ENCODE data around the gene INSR. TPM values are rescaled to one million over a fixed set of nuclear protein-coding genes. Genes with fewer than 3 reads are reported as not detected.

INSR gene
- total RNA-seq, 1 experiment from 2014 or later = 35.9 TPM

DNA sequence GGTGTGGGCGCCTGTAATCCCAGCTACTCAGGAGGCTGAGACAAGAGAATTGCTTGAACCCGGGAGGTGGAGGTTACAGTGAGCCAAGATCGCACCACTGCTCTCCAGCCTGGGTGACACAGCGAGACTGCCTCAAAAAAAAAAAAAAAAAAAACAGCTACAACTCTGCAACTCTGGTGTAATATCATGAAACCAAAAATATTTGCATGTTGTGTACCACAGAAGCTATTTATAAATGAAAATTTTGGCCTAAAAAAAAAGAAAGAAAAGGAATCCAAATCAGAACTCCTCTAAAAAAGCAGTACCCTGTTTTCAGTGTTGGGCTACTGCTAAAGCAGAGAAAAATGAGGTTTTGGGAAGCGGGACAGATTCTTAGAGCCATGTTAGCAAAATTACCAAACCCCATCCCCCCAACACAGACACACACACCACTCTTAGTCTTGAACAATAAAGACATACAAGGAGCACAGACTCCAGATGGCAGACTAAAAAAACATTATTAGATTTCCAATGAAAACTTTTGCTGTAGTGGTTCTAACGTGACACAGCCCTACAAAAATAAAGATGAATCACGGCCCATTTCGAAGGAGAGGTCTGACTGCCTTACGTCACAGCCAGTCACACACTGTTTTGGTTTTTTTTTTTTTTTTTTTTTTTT lies 51.5 kb downstream of the INSR start (continued):
- TF ChIP-seq GABPB1 (CRISPR knock-in tag; IDR thresholded peaks at IDR 0.05) = no peak

DNA sequence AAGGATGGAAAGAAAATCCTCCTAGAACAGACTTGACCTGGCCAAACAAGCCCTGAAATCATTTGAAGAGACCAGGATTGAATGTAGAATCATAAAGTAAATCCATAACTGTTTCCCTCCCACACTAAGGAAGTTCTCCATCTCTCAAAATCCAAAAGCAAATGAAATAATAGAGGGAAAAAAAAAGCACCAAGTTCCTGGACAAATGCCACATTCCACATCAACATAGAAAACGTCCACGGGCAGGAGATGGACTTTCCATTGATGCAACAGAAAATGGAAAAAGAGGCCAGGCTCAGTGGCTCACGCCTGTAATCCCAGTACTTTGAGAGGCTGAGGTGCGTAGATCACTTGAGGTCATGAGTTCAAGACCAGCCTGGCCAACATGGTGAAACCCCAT lies 56.2 kb downstream of the INSR start:
- Mint-ChIP-seq H3K9me3 (peaks cover 19% of the 10 kb centered on the region), H3K4me3 (no peak overlapping the region), H3K27me3 (ENCODE audit: low read depth) (no peaks in the 10 kb centered on the region; the same call in 1 of the 2 replicates), H3K4me1 (no peaks in the 10 kb centered on the region), H3K36me3 (peaks cover 10% of the 10 kb centered on the region), H3K27ac (no peak overlapping the region)
- TF ChIP-seq TEAD4 (CRISPR knock-in tag; IDR thresholded peaks at IDR 0.05) = no peak
- TF ChIP-seq, protein P1, sequence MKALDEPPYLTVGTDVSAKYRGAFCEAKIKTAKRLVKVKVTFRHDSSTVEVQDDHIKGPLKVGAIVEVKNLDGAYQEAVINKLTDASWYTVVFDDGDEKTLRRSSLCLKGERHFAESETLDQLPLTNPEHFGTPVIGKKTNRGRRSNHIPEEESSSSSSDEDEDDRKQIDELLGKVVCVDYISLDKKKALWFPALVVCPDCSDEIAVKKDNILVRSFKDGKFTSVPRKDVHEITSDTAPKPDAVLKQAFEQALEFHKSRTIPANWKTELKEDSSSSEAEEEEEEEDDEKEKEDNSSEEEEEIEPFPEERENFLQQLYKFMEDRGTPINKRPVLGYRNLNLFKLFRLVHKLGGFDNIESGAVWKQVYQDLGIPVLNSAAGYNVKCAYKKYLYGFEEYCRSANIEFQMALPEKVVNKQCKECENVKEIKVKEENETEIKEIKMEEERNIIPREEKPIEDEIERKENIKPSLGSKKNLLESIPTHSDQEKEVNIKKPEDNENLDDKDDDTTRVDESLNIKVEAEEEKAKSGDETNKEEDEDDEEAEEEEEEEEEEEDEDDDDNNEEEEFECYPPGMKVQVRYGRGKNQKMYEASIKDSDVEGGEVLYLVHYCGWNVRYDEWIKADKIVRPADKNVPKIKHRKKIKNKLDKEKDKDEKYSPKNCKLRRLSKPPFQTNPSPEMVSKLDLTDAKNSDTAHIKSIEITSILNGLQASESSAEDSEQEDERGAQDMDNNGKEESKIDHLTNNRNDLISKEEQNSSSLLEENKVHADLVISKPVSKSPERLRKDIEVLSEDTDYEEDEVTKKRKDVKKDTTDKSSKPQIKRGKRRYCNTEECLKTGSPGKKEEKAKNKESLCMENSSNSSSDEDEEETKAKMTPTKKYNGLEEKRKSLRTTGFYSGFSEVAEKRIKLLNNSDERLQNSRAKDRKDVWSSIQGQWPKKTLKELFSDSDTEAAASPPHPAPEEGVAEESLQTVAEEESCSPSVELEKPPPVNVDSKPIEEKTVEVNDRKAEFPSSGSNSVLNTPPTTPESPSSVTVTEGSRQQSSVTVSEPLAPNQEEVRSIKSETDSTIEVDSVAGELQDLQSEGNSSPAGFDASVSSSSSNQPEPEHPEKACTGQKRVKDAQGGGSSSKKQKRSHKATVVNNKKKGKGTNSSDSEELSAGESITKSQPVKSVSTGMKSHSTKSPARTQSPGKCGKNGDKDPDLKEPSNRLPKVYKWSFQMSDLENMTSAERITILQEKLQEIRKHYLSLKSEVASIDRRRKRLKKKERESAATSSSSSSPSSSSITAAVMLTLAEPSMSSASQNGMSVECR (CRISPR knock-in tag; IDR thresholded peaks at IDR 0.05; ENCODE audit: borderline replicate concordance) = no peak
- ATAC-seq (no peak), DNase-seq (ENCODE audit: low spot score) (no peak)
- POLR2A ChIA-PET = no interaction called here
- CTCF ChIA-PET = no interaction called here

- ChIA-PET POLR2A (no interaction called here), CTCF (no interaction called here)
- Mint-ChIP-seq H3K9me3 (peaks cover 19% of the 10 kb centered on the region), H3K4me1 (no peaks in the 10 kb centered on the region), H3K27me3 (ENCODE audit: low read depth) (no peaks in the 10 kb centered on the region; the same call in 1 of the 2 replicates), H3K36me3 (peaks cover 10% of the 10 kb centered on the region), H3K4me3 (no peak overlapping the region), H3K27ac (no peak overlapping the region)
- DNase-seq (ENCODE audit: low spot score) = no peak
- no peak for ATAC-seq
- TF ChIP-seq NFE2L1 (CRISPR knock-in tag; IDR thresholded peaks at IDR 0.05) (no peak), ZBTB43 (CRISPR knock-in tag; IDR thresholded peaks at IDR 0.05) (no peak)
- TF ChIP-seq, protein P2, sequence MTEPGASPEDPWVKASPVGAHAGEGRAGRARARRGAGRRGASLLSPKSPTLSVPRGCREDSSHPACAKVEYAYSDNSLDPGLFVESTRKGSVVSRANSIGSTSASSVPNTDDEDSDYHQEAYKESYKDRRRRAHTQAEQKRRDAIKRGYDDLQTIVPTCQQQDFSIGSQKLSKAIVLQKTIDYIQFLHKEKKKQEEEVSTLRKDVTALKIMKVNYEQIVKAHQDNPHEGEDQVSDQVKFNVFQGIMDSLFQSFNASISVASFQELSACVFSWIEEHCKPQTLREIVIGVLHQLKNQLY (CRISPR knock-in tag; IDR thresholded peaks at IDR 0.05) = no peak
Observed at GRCh38 chr19:7236153-7236552, 58.1 kb downstream of the INSR start.

DNA sequence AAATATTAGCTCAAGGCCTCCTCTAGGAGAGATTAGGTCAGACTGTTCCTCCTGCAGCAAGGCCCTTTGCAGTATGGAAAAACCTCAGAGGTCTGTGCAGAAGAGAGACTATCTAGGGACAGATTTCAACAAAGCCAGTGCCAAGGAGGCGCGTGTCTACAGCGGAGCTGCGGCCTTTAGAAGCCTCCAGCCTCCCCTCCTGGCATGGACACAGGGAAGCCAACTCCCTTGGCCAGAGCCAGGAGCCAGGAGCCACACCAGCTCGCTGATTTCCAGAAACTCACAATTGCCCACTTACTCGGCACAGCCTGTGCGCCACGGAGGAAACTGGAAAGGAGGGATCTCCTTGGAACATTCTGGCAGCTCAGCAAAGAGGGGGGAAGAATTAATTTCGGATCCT lies 63.4 kb downstream of the INSR start:
- no peaks in the 10 kb centered on the region for H3K4me1 Mint-ChIP-seq
- no peaks in the 10 kb centered on the region for H3K36me3 Mint-ChIP-seq
- ATAC-seq = no peak
- ChIA-PET POLR2A (no interaction called here), CTCF (interaction anchor here (0.7 to 1.4 kb wide), 2 partner anchors 19 to 375 kb away, joined by 3 read pairs; no protein-coding TSS in a partner anchor)
- no peaks in the 10 kb centered on the region for H3K27me3 Mint-ChIP-seq (ENCODE audit: low read depth)
- no peak for DNase-seq (ENCODE audit: low spot score)
- H3K4me3 Mint-ChIP-seq = no peak overlapping the region
- no peak overlapping the region for H3K27ac Mint-ChIP-seq
- H3K9me3 Mint-ChIP-seq = no peaks in the 10 kb centered on the region; the same call in 1 of the 2 replicates
- TF ChIP-seq FOXJ3 (CRISPR knock-in tag; IDR thresholded peaks at IDR 0.05; ENCODE audit: borderline replicate concordance) (no peak), OVOL2 (CRISPR knock-in tag; IDR thresholded peaks at IDR 0.05; ENCODE audit: borderline replicate concordance) (no peak), ATF2 (CRISPR knock-in tag; IDR thresholded peaks at IDR 0.05; ENCODE audit: borderline replicate concordance, low read depth) (no peak), ZNF317 (CRISPR knock-in tag; IDR thresholded peaks at IDR 0.05; ENCODE audit: borderline replicate concordance, low read depth) (no peak), ELF4 (CRISPR knock-in tag; IDR thresholded peaks at IDR 0.05; ENCODE audit: low read depth) (no peak), NFYB (CRISPR knock-in tag; conservative IDR thresholded peaks at IDR 0.05; ENCODE audit: low read depth) (no peak), FOXK1 (CRISPR knock-in tag; IDR thresholded peaks at IDR 0.05) (no peak), KAT7 (CRISPR knock-in tag; IDR thresholded peaks at IDR 0.05; ENCODE audit: borderline replicate concordance) (no peak), TEAD4 (CRISPR knock-in tag; IDR thresholded peaks at IDR 0.05) (no peak), NR3C1 (CRISPR knock-in tag; conservative IDR thresholded peaks at IDR 0.05; ENCODE audit: low read depth) (no peak), CREB1 (CRISPR knock-in tag; IDR thresholded peaks at IDR 0.05) (no peak), ETV6 (CRISPR knock-in tag; IDR thresholded peaks at IDR 0.05) (no peak)
- TF ChIP-seq, protein P3, sequence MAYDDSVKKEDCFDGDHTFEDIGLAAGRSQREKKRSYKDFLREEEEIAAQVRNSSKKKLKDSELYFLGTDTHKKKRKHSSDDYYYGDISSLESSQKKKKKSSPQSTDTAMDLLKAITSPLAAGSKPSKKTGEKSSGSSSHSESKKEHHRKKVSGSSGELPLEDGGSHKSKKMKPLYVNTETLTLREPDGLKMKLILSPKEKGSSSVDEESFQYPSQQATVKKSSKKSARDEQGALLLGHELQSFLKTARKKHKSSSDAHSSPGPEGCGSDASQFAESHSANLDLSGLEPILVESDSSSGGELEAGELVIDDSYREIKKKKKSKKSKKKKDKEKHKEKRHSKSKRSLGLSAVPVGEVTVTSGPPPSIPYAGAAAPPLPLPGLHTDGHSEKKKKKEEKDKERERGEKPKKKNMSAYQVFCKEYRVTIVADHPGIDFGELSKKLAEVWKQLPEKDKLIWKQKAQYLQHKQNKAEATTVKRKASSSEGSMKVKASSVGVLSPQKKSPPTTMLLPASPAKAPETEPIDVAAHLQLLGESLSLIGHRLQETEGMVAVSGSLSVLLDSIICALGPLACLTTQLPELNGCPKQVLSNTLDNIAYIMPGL (CRISPR knock-in tag; IDR thresholded peaks at IDR 0.05) = no peak

All from WTC11 (cell line).